HG02571 (cell line): ENCODE data around the gene TMEM178B.
"Not testable (repeated sequence)": the region's sequence is repeated elsewhere in the genome, so short reads cannot be mapped to it uniquely, and the experiment has no call there.

Experiments
- ATAC-seq: cut with Tn5 transposase; IDR thresholded peaks from one replicate; pipeline ENCODE4 v1.9.1; 2021; ENCODE audit warnings: mild to moderate bottlenecking, moderate library complexity; ENCODE audit not compliant: unreplicated experiment

The TMEM178B gene

DNA sequence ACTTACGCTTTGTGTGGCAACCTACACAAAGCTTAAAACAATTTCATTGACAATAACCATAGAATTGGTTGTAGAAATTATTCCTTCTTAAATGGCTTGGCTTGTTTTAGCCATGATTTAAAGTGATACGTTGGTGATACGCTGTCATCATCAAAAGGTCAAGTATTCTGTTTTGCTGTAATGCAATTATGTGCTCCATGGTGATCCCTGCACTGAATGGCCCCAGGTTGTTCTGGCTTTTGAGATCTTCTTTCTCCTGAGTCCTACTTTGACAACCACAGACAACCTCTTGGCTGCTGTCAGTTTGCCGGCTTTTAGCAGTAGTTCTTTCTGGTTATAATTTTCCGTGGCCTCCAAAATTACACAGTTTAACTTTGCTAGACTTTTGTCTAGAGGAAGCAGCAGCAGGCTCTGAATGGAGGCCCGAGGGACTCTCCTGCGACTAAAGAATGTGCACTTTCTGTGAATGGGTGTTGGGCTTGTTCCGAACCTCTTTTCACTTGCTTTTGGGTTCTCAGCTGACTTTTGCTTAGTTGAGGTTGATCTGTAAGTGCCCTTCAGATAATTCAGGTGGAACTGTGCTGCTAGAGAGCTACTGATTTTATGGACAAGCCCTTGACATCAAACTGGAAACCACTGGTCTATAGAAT lies 104.7 kb downstream of the TMEM178B start:
- ATAC-seq, result no peak

DNA sequence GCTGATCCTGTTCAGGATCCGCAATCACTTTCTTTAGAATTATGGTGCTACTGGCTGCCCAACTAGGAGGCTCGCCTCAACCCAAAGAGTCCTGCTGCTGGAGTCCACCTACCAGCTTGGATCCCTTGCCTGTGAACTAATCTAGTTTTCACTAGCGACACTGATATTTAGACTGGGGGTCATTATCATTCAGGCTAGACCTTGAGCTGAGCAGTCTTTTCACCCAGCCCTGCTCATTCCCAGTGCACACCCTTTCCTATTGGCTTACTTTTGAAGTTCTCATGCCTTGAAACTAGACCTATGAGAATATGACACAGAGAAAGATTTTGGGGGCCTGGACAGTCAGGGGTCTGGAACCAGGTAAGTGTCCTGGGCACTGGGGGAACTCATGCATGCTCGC lies 107.9 kb downstream of the TMEM178B start:
- no peak for ATAC-seq

DNA sequence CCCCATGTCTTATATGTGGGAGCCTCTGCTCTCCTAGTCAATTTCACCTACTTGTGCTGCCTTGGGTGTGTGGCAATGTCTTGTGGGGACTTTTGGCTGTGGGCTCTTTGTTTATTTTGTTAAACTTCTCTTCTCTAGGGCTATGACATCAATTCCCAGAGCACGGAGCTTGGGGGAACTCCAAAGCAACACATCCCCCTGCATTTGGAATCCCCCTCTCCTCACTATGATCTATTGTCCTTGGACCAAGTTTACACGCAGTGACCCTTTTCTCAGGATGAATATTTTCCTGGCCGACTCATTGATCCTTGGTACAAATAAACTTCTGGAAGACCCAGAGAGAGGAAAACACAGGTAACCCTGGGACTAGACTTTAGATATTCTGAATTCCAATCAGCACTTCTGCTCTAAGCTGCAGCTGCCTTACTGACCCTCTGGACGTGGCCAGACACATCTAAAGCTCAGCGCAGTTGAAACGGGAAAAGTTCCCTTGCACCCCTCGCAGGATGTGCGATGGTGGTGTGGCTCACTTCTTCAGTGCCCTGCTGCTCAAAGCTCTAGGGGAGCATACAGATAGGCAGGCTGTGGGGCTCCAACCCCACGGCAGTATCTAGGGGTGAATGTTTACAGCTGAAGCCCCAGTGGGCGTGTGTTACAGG lies 110.8 kb downstream of the TMEM178B start:
- no peak for ATAC-seq

DNA sequence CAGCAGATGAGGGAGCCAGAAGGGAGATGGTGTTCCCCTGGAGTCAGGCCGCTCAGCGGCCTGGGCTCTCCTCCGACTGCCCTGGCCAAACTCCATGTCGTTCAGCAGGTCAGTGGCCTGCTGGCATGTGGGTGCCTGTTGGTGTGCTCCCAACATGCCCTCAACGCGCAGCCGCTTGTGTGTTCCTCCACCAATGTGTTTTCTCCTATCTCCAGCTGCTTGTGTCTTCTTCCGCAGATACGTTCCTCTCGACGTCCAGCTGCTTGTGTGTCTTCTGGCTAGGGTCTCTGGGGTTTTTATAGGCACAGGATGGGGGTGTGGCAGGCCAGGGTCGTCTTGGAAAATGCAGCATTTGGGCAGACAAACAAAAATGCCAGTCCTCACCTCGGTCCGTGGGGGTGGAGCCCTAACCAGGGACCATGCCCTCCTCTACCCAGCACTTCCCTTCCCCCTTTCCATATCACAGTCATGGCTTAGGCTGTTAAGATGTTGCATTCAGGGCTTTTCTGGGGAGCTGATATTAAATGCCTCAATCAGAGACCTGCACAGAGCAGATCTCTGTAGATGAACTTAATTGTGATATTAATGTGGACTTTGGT lies 111.6 kb downstream of the TMEM178B start:
- ATAC-seq, result no peak

DNA sequence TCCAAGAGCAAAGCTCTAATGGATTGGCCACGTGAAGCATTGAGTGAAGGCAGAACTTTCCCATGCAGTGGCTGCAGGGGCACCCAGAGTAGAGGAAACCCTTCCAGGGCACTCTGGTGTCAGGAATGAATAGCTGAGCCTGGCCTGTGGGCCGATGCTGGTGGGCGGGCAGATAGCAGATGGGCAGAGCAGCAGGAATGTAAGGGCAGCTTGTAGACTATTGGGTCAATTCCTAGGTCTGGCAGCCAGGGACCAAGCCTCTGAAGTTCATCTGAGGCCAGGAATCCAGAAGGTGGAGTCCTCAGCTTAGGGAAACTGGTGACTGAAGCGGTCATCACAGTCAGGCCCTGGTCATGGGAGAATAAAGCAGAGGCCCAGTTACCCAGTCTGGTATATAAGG lies 115.4 kb downstream of the TMEM178B start:
- no peak for ATAC-seq

DNA sequence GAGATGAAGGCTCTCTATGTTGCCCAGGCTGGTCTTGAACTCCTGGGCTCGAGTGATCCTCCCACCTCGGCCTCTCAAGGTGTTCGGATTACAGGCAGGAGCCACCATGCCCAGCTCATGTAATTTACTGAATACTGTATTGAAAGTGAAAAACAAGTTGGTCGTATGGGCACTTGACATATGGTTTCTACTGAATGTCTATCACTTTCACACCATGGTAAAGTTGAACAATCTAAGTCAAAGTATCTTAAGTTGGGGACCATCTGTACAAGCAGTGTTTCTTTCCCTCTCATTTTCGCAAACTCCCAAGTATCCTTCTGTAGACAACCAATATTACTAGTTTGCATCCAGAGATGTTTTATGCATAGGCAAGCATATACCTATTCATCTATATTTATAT lies 116.6 kb downstream of the TMEM178B start:
- ATAC-seq, result no peak

DNA sequence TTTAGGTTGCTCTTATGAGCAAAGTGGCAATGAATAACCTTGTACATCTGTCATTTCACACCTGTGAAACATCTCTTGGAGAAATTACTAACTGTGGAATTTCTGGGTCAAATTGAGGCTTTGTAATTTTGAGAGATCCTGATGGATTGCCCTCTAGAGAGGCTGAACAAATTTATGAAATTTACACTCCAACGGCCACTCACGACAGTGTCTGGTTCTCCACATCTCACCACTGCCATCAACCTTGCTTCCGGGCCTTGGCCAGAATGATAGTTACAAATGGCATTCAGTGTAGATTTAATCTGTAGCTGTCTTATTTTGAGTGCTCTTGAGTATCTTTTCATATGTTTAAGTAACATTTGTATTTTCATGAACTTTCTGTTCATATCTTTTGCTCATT lies 117.4 kb downstream of the TMEM178B start:
- no peak for ATAC-seq

DNA sequence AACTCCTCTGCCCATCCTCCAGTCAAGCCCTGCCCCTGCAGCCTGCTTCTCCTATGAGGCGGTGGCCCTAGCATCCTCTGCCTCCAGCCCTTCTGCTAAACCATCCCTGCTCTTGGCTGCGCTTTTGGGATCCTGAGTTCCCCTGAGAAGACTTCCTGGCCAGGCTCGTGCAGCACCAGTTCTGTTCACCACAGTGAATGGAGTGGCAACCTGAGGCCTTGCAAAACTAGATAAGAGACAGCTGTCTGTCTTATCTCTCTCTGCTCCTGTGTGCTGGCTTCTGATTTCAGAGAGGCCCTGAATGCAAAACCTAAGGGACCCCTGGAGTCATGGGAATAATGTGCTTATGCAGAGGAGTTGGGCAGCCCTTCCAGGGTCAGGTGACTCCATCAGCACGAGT lies 119.2 kb downstream of the TMEM178B start:
- ATAC-seq, result no peak

DNA sequence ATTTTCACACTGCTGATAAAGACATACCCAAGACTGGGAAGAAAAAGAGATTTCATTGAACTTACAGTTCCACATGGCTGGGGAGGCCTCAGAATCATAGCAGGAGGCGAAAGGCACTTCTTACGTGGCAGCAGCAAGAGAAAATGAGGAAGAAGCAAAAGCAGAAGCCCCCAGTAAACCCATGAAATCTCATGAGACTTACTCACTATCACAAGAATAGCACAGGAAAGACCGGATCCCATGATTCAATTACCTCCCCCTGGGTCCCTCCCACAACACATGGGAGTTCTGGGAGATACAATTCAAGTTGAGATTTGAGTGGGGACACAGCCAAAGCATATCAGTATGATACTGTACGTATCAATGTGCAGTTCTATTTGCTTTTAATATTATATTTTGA lies 121.9 kb downstream of the TMEM178B start:
- ATAC-seq, result not testable (repeated sequence)

DNA sequence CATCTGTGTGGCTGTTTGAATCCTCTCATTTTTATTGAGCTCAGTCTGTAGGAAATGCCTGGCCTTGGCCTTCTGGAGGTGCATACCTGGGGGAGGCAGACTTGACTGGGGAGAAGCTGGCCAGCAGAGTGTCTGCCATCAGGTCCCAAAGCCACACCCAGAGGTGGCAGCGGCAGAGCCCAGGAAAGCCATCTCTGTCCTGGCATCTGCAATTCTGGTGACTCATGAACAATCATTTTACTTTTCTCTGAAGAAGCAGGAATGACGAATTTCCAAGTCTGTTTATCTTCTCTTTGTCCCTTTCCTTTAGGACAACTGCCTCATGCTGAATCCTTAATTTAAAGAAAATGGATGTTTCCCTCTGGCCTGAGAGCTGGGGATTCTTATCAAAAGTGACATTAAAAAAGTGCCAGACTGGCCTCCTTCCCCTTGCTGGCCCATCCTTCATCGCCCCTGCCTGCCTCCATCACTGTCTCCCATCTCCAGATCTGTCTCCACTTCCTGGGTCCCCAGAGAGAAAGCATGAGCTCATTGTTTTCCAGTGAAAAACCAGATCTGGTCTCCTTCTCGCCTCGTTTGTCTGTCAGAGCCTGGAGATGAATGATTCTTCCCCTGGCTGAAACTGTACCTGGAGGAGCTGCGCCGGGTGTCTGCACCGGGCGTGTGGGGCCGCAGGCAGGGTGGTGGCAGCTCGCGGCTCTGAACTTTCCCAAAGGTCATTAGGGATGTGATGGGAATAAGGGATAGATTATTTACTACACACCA lies 124.5 kb downstream of the TMEM178B start:
- ATAC-seq, result no peak

DNA sequence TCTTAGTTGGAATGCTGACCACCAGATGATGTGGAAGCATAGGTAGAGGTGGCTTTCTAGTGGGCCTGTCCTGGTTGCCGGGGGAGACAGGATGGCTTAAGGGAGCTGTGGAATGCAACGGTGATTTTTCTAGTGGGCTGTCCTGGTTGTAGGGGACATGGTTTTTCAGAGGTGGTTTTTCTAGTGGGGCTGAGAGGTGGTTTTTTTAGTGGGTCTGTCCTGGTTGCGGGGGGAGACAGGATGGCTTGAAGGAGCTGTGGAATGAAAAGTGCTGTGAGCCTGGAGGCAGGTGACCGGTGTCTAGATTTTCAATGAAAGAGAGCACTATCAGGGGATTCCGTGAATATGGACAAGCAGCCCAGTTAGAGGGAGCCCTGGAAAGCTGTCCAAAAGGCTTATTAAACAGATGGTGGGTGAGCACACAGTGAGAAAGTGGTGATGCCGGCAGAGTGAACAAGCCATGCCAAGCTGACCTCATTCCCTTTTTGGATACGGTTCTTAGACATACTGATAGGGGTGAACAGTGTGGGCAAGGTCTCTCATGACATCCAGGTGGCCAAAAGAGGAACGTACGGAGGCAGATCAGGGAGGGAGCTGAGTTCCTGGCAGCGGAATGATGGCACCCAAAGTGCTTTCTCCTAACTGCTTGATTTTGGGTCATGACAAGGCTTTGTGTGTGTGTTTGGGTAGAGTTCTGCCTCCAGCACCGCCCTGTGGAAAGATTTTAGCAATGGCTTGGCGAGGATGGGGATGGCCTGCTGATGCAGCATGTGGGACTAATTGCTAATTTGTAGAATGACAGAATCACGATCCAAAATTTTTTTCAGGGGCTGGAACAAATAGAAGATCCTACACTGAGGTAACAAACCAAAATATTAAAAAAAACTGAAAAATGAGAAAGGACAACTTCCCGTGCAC lies 126.6 kb downstream of the TMEM178B start:
- ATAC-seq, result no peak

DNA sequence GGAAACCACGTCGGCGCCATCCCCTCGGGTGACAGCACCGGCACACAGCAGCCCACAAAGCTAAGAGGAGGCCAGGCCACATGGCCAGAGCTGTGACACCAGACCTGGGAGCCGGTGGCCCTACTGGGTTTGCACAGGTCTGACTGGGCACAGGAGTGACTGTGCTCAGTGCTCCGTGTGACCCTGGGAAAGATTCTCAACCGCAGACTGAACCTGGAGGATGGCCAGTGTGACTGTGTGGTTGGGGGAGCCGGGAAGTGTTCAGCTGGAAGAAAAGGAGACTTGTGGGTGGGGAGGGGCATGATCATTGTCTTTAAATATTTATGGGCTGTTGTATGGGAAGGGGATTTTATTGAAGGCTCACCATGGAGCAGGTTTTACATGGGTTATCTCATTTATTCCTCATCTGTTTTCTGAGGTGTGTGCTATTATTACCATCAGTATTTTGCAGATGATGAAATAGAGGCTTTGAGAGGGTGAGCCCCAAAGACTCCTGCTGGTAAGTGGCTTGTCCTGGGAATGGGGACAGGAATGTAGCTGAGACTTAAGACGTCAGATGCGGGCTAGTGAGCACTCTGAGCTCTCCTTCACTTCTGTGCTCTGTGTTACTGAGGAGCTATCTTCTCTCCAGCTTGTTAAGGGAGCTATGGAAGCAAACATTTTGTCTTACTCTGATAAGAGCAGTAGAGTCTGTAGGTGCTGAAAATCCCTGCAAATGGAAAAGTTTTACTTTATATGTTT lies 127.5 kb downstream of the TMEM178B start:
- ATAC-seq, result no peak

DNA sequence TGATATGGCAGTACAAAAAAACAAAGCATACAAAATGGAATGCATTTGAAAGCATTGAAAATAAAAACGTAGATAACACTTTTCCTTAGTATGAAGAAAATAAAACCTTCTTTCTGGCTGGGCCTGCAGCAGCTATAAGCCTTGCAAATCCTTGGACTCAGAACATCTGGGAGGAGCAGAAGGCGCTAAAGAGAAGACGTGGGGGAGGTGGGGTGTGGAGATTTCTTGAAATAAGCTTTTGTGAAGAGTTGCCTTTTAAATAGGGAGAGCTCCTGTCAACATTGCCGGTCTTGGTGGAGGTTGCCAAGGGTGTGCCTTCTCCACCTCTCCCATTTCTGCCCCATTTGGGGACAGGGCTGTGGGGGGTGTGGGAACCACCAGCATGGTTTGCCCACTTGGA lies 128.7 kb downstream of the TMEM178B start:
- ATAC-seq, result no peak

DNA sequence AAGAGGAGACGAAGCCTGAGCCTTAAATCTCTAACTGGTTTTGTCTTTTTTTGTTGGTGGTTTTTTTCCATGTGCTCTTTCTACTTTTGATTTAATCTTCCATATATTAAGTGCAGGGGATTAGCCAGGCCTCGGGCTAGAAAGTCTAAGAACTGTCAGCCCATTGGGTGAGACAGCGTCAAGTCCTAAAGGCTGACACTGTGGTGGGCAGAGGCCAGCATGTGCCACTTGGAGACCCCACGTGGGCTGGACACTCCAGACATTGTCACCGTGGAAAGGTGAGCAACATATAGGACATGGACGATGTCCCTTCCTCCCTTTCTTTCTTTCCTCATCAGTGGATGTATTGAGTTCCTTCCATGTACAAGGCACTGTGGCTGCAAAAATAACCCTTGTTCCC lies 129.3 kb downstream of the TMEM178B start:
- ATAC-seq, result no peak

DNA sequence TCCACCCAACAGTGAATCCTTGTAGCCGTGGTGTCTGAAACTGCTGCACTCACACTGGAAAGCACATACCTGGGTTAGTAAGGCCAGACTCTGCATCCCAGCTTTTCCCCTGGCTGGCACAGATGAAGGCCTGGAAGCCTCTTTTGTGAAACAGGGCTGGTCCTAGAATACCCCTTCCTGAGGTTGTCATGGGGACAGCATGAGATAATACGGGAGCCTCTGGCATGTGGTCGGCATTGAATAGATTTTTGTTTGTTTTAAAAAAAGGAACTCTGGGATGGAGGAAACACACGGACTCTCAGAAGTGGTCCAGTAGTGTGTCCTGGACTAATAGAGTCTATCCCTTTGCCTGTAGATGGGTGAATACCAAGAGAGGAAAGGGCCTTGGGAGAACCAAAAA lies 129.7 kb downstream of the TMEM178B start:
- ATAC-seq, result no peak

DNA sequence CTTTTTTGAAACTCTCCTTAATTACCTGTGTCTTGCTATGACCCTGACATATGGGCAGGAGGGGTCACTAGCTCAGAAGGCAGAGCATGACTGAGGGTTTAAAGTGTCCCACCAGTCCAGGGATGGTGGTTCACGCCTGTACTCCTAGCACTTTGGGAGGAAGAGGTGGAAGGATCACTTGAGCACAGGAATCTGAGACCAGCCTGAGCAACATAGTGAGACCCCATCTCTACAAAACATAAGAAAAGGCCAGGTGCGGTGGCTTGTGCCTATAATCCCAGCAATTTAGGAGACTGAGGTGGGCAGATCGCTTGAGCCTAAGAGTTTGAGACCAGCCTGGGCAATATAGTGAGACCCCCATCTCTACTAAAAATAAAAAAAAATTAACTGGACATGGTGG lies 133.8 kb downstream of the TMEM178B start:
- ATAC-seq, result no peak

DNA sequence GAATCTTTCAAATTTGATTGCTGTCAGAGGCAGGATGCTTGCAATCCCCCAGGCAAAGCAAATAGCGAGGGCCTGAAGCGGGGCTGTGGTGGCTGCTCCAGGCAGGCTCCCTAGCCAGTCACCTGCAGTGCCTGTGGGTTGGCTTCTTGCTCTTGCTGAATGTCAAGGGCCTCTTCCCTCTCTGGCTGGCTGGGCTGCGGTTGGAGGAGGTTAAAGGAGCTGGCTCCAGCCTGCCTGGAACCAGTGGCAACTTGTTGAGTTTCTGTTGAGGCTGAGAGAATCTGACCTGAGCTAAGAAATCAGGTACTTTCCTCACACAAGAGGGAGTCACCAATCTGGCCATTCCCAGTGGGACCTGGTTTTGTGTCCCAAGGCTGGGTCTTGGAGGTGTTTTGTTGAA lies 134.7 kb downstream of the TMEM178B start:
- no peak for ATAC-seq

DNA sequence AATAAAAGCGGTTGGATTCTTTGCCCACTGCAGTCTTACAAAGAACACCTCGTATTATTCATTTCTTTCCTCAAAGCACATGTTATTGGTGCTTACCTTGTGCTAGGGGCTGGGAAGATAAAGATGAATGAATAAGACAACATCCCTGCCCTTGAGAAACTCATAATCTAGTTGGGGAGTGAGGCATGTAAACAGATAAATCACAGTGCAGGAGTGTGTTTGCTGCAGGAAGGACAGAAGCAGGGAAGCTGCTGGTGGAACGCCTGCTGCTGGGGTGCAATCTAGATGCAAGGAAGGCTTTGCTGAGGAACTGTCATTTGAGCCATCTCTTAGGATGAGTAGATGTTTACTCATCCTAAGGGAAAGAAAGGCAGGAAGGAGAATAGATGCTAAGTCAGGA lies 135.6 kb downstream of the TMEM178B start:
- no peak for ATAC-seq

DNA sequence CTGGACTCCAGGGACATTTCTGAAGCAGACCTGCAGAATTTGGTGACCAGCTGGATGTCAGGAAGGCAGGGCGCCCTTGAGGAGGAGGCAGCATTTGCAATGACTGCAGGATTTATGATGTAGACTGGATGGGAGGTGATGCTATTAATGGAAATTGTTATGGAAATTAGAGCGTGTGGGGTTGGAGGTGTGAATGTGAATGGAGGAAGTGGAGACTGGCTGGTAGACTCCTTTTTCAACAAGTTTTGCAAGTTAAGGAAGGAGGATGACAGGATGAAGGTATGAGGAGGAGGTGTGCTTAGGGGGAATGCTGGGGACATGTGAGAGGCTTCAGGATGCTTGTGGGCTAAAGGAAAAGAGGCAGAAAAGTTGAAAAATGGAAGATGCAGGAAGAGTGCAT lies 137.0 kb downstream of the TMEM178B start:
- ATAC-seq, result no peak

DNA sequence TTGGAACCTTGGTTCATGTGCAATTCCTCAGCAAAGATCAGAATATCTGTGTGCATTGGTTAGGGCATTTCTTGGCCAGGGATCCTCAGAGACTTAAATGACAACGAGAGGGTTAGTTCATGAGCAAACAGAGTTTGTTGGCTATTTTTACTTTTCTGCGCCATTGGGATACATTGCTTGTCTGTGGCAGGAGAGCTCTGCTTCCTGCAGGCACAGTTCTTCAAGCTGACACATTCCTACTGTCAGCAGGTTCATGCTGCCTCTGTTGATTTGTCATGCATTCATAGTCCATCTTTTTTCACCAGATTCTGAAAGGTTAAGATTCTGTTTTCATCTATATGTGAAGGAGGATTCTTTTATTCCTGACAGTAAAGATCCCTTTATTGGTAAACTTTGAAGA lies 139.4 kb downstream of the TMEM178B start:
- no peak for ATAC-seq
